ENCODE data around the gene RELA. TPM values are rescaled to one million over a fixed set of nuclear protein-coding genes. Genes with fewer than 3 reads are reported as not detected.

The RELA gene
- total RNA-seq, 1 experiment from 2014 or later: 76.4 TPM

- no peaks in the 10 kb centered on the region for H3K9me3 Mint-ChIP-seq (ENCODE audit: low read depth, unreplicated experiment)
- H3K4me1 Mint-ChIP-seq (ENCODE audit: low read depth, unreplicated experiment): peaks cover 37% of the 10 kb centered on the region
- CTCF ChIA-PET: interaction anchor here (1.2 to 1.5 kb wide), 2 partner anchors 8 to 17 kb away, joined by 3 read pairs; no protein-coding TSS in a partner anchor
- BruUV-seq (replicated peaks): no TSS peak
- no peak for DNase-seq
- TF ChIP-seq CTCF (IDR thresholded peaks at IDR 0.05; ENCODE audit: unreplicated experiment): no peak
- no peaks in the 10 kb centered on the region for H3K27me3 Mint-ChIP-seq (ENCODE audit: unreplicated experiment)
- intact Hi-C loops (cut with micrococcal nuclease; ENCODE audit: unreplicated experiment): no loop called here
- peaks cover 79% of the 10 kb centered on the region for H3K36me3 Mint-ChIP-seq (ENCODE audit: insufficient read depth, unreplicated experiment)
- H3K27ac Mint-ChIP-seq (ENCODE audit: unreplicated experiment): no peak overlapping the region
- H3K4me3 Mint-ChIP-seq (ENCODE audit: low read depth, unreplicated experiment): peak overlapping the region; percentile 3
These were observed 52.3 kb downstream of the RELA start for GRCh38 chr11:65610404-65610803.

- peak overlapping the region; percentile 3 for H3K4me3 Mint-ChIP-seq (ENCODE audit: low read depth, unreplicated experiment)
- H3K4me1 Mint-ChIP-seq (ENCODE audit: low read depth, unreplicated experiment): peaks cover 37% of the 10 kb centered on the region
- no peak overlapping the region for H3K27ac Mint-ChIP-seq (ENCODE audit: unreplicated experiment)
- no TSS peak for BruUV-seq (replicated peaks)
- DNase-seq: no peak
- H3K27me3 Mint-ChIP-seq (ENCODE audit: unreplicated experiment): no peaks in the 10 kb centered on the region
- TF ChIP-seq CTCF (IDR thresholded peaks at IDR 0.05; ENCODE audit: unreplicated experiment): no peak
- peaks cover 79% of the 10 kb centered on the region for H3K36me3 Mint-ChIP-seq (ENCODE audit: insufficient read depth, unreplicated experiment)
- CTCF ChIA-PET: interaction anchor here (1.2 to 1.5 kb wide), 2 partner anchors 9 to 16 kb away, joined by 3 read pairs; no protein-coding TSS in a partner anchor
- H3K9me3 Mint-ChIP-seq (ENCODE audit: low read depth, unreplicated experiment): no peaks in the 10 kb centered on the region
- intact Hi-C loops (cut with micrococcal nuclease; ENCODE audit: unreplicated experiment): no loop called here
These were observed 53.1 kb downstream of the RELA start for GRCh38 chr11:65609665-65610064.

GRCh38 chr11:65609229-65609628, 53.5 kb downstream of the RELA start:
- no TSS peak for BruUV-seq (replicated peaks)
- Mint-ChIP-seq H3K9me3 (ENCODE audit: low read depth, unreplicated experiment) (no peaks in the 10 kb centered on the region), H3K27me3 (ENCODE audit: unreplicated experiment) (no peaks in the 10 kb centered on the region), H3K27ac (ENCODE audit: unreplicated experiment) (no peak overlapping the region), H3K36me3 (ENCODE audit: insufficient read depth, unreplicated experiment) (peaks cover 79% of the 10 kb centered on the region), H3K4me3 (ENCODE audit: low read depth, unreplicated experiment) (no peak overlapping the region), H3K4me1 (ENCODE audit: low read depth, unreplicated experiment) (peaks cover 37% of the 10 kb centered on the region)
- CTCF ChIA-PET: interaction anchor here (1.2 to 1.5 kb wide), 2 partner anchors 10 to 15 kb away, joined by 3 read pairs; no protein-coding TSS in a partner anchor
- DNase-seq: no peak
- intact Hi-C loops (cut with micrococcal nuclease; ENCODE audit: unreplicated experiment): no loop called here
- TF ChIP-seq CTCF (IDR thresholded peaks at IDR 0.05; ENCODE audit: unreplicated experiment): no peak

GRCh38 chr11:65607614-65608426, 54.9 kb downstream of the RELA start:
- CTCF ChIA-PET: no interaction called here
- no peak overlapping the region for H3K27ac Mint-ChIP-seq (ENCODE audit: unreplicated experiment)
- peaks cover 76% of the 10 kb centered on the region for H3K36me3 Mint-ChIP-seq (ENCODE audit: insufficient read depth, unreplicated experiment)
- BruUV-seq (replicated peaks): no TSS peak
- no peaks in the 10 kb centered on the region for H3K9me3 Mint-ChIP-seq (ENCODE audit: low read depth, unreplicated experiment)
- peaks cover 37% of the 10 kb centered on the region for H3K4me1 Mint-ChIP-seq (ENCODE audit: low read depth, unreplicated experiment)
- H3K27me3 Mint-ChIP-seq (ENCODE audit: unreplicated experiment): no peaks in the 10 kb centered on the region
- no peak overlapping the region for H3K4me3 Mint-ChIP-seq (ENCODE audit: low read depth, unreplicated experiment)
- no peak for DNase-seq
- no peak for TF ChIP-seq CTCF (IDR thresholded peaks at IDR 0.05; ENCODE audit: unreplicated experiment)
- intact Hi-C loops (cut with micrococcal nuclease; ENCODE audit: unreplicated experiment): no loop called here
